HepG2 (cell line): Measurements from ENCODE around the gene PDE8B. TPM values are rescaled to one million over a fixed set of nuclear protein-coding genes. Genes with fewer than 3 reads are reported as not detected.

ENCODE experiments used
- ATF1 ChIP-seq: IDR thresholded peaks from 2 replicates; pipeline ENCODE4 v1.6.1; 2016; ENCODE audit warnings: mild to moderate bottlenecking, control low read depth
- CCDC6 ChIP-seq: sonication (generic); formaldehyde crosslinking; IDR thresholded peaks from 2 replicates; pipeline ENCODE4 v1.8.1; 2022; ENCODE audit warnings: mild to moderate bottlenecking, missing genetic modification reagents, moderate library complexity
- CHD2 ChIP-seq: IDR thresholded peaks from 2 replicates; pipeline ENCODE4 v1.6.1; 2011; ENCODE audit warnings: low read depth, low read length, improper control_type of control experiment
- HNF4G ChIP-seq, 2 experiments: sonication (generic) in 1 of 2; formaldehyde crosslinking in 1 of 2; IDR thresholded peaks; 2 replicates each; pipeline versions ENCODE4 v1.4.0 to v1.6.1; 2011 to 2020; ENCODE audit warnings: borderline replicate concordance in 2 of 2, low read depth in 2 of 2, mild to moderate bottlenecking in 2 of 2, low read length in 1 of 2, missing genetic modification reagents in 1 of 2, moderate library complexity in 1 of 2
- NFKBIZ ChIP-seq: IDR thresholded peaks from 2 replicates; pipeline ENCODE4 v1.6.1; 2018; ENCODE audit warnings: missing genetic modification reagents, missing compliant biosample characterization
- RAD21 ChIP-seq: fragments of 450-650 bp; formaldehyde crosslinking; IDR thresholded peaks from 2 replicates; pipeline ENCODE4 v1.5.0; 2020; ENCODE audit warnings: mild to moderate bottlenecking
- RCOR2 ChIP-seq: IDR thresholded peaks from 2 replicates; pipeline ENCODE4 v1.6.1; 2016; ENCODE audit warnings: missing biosample characterization, missing genetic modification reagents
- SCMH1 ChIP-seq: sonication (generic); formaldehyde crosslinking; IDR thresholded peaks from 2 replicates; pipeline ENCODE4 v1.9.0; 2021; ENCODE audit warnings: missing genetic modification reagents, mild to moderate bottlenecking, borderline replicate concordance
- SIX4 ChIP-seq: sonication (generic); formaldehyde crosslinking; IDR thresholded peaks from 2 replicates; pipeline ENCODE4 v1.4.0; 2020; ENCODE audit warnings: missing genetic modification reagents
- SMARCE1 ChIP-seq: fragments of 450-650 bp; IDR thresholded peaks from 2 replicates; pipeline ENCODE4 v1.6.1; 2017; ENCODE audit warnings: borderline replicate concordance
- TAF1 ChIP-seq: sonication (generic); formaldehyde crosslinking; IDR thresholded peaks from 2 replicates; pipeline ENCODE4 v1.4.0; 2020; ENCODE audit warnings: missing genetic modification reagents
- TP53 ChIP-seq: sonication (generic); formaldehyde crosslinking; conservative IDR thresholded peaks from 2 replicates; pipeline ENCODE4 v1.4.0; 2020; ENCODE audit warnings: missing genetic modification reagents
- ZFY ChIP-seq: sonication (generic); formaldehyde crosslinking; IDR thresholded peaks from 2 replicates; pipeline ENCODE4 v1.4.0; 2020; ENCODE audit warnings: missing genetic modification reagents
- ZNF333 ChIP-seq: sonication (generic); formaldehyde crosslinking; IDR thresholded peaks from 2 replicates; pipeline ENCODE4 v1.4.0; 2020; ENCODE audit warnings: mild to moderate bottlenecking, missing genetic modification reagents, borderline replicate concordance
- ZNF619 ChIP-seq: sonication (generic); formaldehyde crosslinking; IDR thresholded peaks from 2 replicates; pipeline ENCODE4 v1.4.0; 2020; ENCODE audit warnings: mild to moderate bottlenecking, missing genetic modification reagents
- ZNF766 ChIP-seq: sonication (generic); formaldehyde crosslinking; IDR thresholded peaks from 2 replicates; pipeline ENCODE4 v1.5.0; 2020; ENCODE audit warnings: missing genetic modification reagents, borderline replicate concordance
- ZZZ3 ChIP-seq: sonication (generic); formaldehyde crosslinking; IDR thresholded peaks from 2 replicates; pipeline ENCODE4 v1.4.0; 2020; ENCODE audit warnings: missing genetic modification reagents, mild to moderate bottlenecking, borderline replicate concordance
- polyA plus RNA-seq, 8 experiments: library from polyadenylated mRNA; depleted of rRNA in 3 of 8; stranded (reverse) in 7 of 8; unstranded in 1 of 8; fragments of >200 nt; fragmentation: Illumina TruSeq in 4 of 8; extraction: Trizol in 4 of 8; gene quantifications; 2 replicates each; pipeline versions ENCODE4 v1.2.1 to v1.2.3, GENCODE V29; 2011 to 2016; ENCODE audit warnings: low read depth in 4 of 8, missing spikeins in 1 of 8, mixed read lengths in 1 of 8; ENCODE audit not compliant: insufficient read depth in 1 of 8
- total RNA-seq, 5 experiments: library from RNA; depleted of rRNA; stranded (reverse); fragments of >200 nt; fragmentation: Illumina TruSeq; extraction: Trizol; gene quantifications; 2 replicates each; pipeline ENCODE4 v1.2.3, GENCODE V29; 2016; ENCODE audit warnings: low read depth in 1 of 5
- TF ChIP-seq, protein P1 (sequence below): sonication (generic); formaldehyde crosslinking; IDR thresholded peaks from 2 replicates; pipeline ENCODE4 v1.8.1; 2023; ENCODE audit warnings: mild to moderate bottlenecking, missing genetic modification reagents
- TF ChIP-seq, protein P2 (sequence below): sonication (generic); formaldehyde crosslinking; IDR thresholded peaks from 2 replicates; pipeline ENCODE4 v1.5.0; 2020; ENCODE audit warnings: missing genetic modification reagents
- TF ChIP-seq, protein P3 (sequence below): sonication (generic); formaldehyde crosslinking; IDR thresholded peaks from 2 replicates; pipeline ENCODE4 v1.5.0; 2020; ENCODE audit warnings: missing genetic modification reagents
- TF ChIP-seq, protein P4 (sequence below): sonication (generic); formaldehyde crosslinking; IDR thresholded peaks from 2 replicates; pipeline ENCODE4 v1.4.0; 2020; ENCODE audit warnings: missing genetic modification reagents
- TF ChIP-seq, protein P5 (sequence below): sonication (generic); formaldehyde crosslinking; IDR thresholded peaks from 2 replicates; pipeline ENCODE4 v1.8.0; 2022; ENCODE audit warnings: low read depth, missing genetic modification reagents
- TF ChIP-seq, protein P6 (sequence below), 2 experiments: fragments of 450-650 bp in 1 of 2; sonication (generic) in 1 of 2; formaldehyde crosslinking; IDR thresholded peaks; 2 replicates each; pipeline versions ENCODE4 v1.5.0 to v1.8.0; 2020 to 2022; ENCODE audit warnings: mild to moderate bottlenecking in 1 of 2, missing genetic modification reagents in 1 of 2

The PDE8B gene
- total and polyA plus RNA-seq, 2 of the 13 experiments (the other 11 are each of a cell fraction or from before 2014, with no cell fraction given), result 0.07 TPM; not detected in 1

DNA sequence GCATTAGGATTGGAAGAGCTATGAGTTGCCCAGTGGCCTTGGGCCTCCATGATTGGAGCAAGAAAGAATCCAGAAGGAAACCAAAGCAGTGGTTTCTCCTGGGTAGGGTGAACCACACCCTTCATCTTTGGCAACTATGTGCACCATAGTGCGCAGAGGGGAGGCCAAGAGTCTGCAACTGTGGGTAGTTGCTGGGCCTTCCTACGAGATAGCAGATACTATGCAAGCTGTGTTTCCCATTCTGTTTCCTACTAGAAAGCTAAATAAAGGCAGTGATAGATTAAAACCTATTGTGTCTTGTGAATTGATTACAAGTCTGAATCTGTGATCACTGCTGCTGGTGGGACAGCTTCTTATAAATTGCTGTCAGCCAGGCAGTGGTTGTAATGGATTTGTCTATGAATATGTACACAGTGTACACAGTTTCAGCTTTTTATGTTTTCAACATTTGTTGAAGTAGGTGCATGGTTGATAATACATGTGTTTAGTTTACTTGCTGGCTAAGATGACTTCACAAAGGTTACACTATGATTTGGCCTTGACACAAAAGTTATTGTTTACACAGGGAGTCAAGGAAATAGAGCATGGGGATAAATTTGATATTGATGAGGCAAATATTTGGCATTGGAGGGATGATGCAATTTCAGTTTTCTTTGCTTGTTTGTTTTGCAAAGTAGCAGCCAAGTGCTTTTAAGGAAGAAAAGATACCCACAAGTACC, 23.7 kb upstream of the PDE8B start (continued):
- TF ChIP-seq, protein P1, sequence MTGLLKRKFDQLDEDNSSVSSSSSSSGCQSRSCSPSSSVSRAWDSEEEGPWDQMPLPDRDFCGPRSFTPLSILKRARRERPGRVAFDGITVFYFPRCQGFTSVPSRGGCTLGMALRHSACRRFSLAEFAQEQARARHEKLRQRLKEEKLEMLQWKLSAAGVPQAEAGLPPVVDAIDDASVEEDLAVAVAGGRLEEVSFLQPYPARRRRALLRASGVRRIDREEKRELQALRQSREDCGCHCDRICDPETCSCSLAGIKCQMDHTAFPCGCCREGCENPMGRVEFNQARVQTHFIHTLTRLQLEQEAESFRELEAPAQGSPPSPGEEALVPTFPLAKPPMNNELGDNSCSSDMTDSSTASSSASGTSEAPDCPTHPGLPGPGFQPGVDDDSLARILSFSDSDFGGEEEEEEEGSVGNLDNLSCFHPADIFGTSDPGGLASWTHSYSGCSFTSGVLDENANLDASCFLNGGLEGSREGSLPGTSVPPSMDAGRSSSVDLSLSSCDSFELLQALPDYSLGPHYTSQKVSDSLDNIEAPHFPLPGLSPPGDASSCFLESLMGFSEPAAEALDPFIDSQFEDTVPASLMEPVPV (CRISPR knock-in tag), result no peak
- no peak for TF ChIP-seq SIX4
- TF ChIP-seq ZNF766 (CRISPR knock-in tag), result no peak
- no peak for TF ChIP-seq ZNF619
- no peak for TF ChIP-seq HNF4G (IDR thresholded peaks at IDR 0.05; ENCODE audit: borderline replicate concordance, low read depth, low read length)
- no peak for TF ChIP-seq HNF4G (CRISPR knock-in tag; IDR thresholded peaks at IDR 0.05; ENCODE audit: borderline replicate concordance, low read depth)
- TF ChIP-seq, protein P2, sequence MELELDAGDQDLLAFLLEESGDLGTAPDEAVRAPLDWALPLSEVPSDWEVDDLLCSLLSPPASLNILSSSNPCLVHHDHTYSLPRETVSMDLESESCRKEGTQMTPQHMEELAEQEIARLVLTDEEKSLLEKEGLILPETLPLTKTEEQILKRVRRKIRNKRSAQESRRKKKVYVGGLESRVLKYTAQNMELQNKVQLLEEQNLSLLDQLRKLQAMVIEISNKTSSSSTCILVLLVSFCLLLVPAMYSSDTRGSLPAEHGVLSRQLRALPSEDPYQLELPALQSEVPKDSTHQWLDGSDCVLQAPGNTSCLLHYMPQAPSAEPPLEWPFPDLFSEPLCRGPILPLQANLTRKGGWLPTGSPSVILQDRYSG, result no peak
- TF ChIP-seq TAF1 (CRISPR knock-in tag), result no peak
- TF ChIP-seq ATF1 (CRISPR knock-in tag), result no peak
- TF ChIP-seq TP53 (CRISPR knock-in tag), result no peak
- 0 out of 2 replicates have a peak, but pooled peaks have one; percentile 55 for TF ChIP-seq RCOR2 (CRISPR knock-in tag)
- no peak for TF ChIP-seq ZFY (CRISPR knock-in tag)
- TF ChIP-seq SCMH1, result no peak
- TF ChIP-seq CCDC6, result no peak
- TF ChIP-seq, protein P3, sequence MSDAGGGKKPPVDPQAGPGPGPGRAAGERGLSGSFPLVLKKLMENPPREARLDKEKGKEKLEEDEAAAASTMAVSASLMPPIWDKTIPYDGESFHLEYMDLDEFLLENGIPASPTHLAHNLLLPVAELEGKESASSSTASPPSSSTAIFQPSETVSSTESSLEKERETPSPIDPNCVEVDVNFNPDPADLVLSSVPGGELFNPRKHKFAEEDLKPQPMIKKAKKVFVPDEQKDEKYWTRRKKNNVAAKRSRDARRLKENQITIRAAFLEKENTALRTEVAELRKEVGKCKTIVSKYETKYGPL (CRISPR knock-in tag), result no peak
- TF ChIP-seq, protein P4, sequence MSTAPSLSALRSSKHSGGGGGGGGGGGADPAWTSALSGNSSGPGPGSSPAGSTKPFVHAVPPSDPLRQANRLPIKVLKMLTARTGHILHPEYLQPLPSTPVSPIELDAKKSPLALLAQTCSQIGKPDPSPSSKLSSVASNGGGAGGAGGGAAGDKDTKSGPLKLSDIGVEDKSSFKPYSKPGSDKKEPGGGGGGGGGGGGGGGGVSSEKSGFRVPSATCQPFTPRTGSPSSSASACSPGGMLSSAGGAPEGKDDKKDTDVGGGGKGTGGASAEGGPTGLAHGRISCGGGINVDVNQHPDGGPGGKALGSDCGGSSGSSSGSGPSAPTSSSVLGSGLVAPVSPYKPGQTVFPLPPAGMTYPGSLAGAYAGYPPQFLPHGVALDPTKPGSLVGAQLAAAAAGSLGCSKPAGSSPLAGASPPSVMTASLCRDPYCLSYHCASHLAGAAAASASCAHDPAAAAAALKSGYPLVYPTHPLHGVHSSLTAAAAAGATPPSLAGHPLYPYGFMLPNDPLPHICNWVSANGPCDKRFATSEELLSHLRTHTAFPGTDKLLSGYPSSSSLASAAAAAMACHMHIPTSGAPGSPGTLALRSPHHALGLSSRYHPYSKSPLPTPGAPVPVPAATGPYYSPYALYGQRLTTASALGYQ (CRISPR knock-in tag), result no peak
- no peak for TF ChIP-seq CHD2
- TF ChIP-seq, protein P5, sequence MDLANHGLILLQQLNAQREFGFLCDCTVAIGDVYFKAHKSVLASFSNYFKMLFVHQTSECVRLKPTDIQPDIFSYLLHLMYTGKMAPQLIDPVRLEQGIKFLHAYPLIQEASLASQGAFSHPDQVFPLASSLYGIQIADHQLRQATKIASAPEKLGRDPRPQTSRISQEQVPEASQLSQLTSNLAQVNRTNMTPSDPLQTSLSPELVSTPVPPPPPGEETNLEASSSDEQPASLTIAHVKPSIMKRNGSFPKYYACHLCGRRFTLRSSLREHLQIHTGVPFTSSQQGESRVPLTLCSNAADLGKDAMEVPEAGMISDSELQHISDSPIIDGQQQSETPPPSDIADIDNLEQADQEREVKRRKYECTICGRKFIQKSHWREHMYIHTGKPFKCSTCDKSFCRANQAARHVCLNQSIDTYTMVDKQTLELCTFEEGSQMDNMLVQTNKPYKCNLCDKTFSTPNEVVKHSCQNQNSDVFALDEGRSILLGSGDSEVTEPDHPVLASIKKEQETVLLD (CRISPR knock-in tag), result no peak
- no peak for TF ChIP-seq RAD21 (CRISPR knock-in tag)
- no peak for TF ChIP-seq SMARCE1
- no peak for TF ChIP-seq ZZZ3 (CRISPR knock-in tag)
- 0 out of 2 replicates have a peak, but pooled peaks have one; percentile 22 for TF ChIP-seq NFKBIZ (CRISPR knock-in tag)
- TF ChIP-seq, protein P6, sequence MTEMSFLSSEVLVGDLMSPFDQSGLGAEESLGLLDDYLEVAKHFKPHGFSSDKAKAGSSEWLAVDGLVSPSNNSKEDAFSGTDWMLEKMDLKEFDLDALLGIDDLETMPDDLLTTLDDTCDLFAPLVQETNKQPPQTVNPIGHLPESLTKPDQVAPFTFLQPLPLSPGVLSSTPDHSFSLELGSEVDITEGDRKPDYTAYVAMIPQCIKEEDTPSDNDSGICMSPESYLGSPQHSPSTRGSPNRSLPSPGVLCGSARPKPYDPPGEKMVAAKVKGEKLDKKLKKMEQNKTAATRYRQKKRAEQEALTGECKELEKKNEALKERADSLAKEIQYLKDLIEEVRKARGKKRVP (CRISPR knock-in tag; IDR thresholded peaks at IDR 0.05), result peak in 1 of 2 experiments; percentile 95; a peak in 2 of 4 replicates
- TF ChIP-seq ZNF333 (CRISPR knock-in tag), result no peak
